ENCODE results near the gene C6orf47. TPM values are rescaled to one million over a fixed set of nuclear protein-coding genes. Genes with fewer than 3 reads are reported as not detected.
A peak's percentile ranks its signal among the peaks of the same experiment; 100 is the strongest.

C6orf47 gene
- polyA plus RNA-seq, 1 of the 3 experiments (the other 2 are of a cell fraction) = 10.3 TPM

DNA sequence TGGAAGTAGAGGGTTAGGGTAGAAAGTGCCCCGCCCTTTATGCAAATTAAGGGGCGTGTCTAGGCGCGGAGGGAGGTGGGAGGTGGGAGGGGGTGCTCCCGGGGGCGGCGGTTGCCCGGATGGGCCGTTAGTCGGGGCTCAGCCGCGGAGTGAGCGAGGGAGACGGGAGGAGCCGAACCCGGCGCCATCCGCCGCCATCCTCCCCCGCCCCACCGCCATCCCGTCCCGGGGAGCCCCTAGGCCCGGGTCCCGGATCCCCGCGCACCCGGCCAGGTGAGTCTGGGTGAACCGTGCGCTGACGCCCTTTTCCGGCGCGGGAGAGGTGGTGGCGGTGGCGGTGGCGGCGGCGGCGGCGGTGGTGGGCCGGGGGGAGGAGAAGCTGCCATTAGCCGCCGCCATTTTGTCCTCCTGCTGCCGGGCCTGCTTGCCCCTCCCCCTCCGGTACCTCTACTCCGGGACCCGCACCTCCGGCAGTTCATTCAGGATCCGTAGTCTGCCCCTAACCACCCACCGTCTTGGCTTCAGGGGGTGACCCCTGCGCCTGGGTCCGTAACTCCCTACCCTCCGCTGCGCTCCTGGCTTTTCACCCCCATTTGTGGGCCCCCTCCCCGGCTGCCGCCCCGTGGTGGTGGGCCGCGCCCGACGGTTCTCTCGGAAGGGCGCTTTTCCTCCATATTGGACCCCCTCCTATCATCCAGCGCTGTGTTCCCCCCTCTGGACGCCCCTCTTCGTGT lies 39.8 kb downstream of the C6orf47 start, which contains the start of gene PRRC2A (continued):
- TF ChIP-seq, protein P1, sequence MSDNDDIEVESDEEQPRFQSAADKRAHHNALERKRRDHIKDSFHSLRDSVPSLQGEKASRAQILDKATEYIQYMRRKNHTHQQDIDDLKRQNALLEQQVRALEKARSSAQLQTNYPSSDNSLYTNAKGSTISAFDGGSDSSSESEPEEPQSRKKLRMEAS (IDR thresholded peaks at IDR 0.05; ENCODE audit: low read depth) = peak; percentile 8
- peak; percentile 23; the same call in 1 of the 2 replicates for TF ChIP-seq TEAD4 (IDR thresholded peaks at IDR 0.05; ENCODE audit: borderline replicate concordance, insufficient read depth)

DNA sequence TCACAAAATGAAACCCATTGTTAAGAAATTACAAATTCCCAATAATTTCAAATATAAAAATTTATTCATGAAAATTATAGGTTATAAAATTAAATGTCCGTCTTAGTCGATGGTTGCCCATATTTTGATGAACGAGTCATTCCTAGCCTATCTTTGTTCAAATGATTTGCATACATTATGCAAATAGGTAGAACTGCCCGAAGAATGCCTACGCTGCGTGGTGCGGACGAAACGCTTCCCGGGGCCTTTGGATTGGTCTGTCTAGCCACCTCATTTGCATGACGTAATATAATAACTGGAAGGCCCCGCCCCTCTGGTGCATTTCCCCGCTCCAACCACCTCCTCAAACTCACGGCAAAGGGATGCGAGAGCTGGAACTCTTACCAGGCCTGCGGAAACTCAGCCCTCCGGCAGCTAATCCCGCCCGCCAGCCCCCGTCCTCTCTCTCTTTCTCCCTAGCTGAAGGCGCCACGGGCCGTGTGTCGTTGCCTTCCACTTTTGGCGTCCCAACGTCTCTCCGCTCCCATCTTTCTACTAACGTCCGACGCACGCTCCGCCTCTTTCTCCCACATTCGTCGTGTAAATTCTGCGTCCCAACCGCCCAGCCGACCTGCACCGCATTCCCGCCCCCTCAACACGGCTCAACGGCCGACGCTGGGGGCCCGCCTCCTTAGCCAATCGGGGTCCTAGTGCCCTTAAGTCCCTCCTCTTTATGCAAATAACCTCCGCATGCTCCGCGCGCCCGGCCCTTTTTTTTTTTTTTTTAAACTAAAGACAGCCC lies 40.6 kb downstream of the C6orf47 start:
- peaks cover 25 to 35% of the 10 kb centered on the region in 2 experiments for H3K36me3 ChIP-seq (replicated peaks in 1 of 2; ENCODE audit: control insufficient read depth in 1 of 2, insufficient read depth in 2 of 2, low read length in 1 of 2)
- peaks cover 28% of the 10 kb centered on the region for H4K20me1 ChIP-seq (ENCODE audit: insufficient read depth)
- DNase-seq = peak; percentile 96
- peak overlapping the region; percentile 99 for H3K27ac ChIP-seq (ENCODE audit: low read depth in 2 of 2, low read length in 1 of 2)
- ChIA-PET POLR2A (interaction anchor here (0.8 to 4.0 kb wide), 4 partner anchors 9 to 79 kb away, joined by 3 to 18 read pairs (median 5); partner anchors contain the start of genes BAG6 and DDX39B), CTCF (interaction anchor here (1.0 kb wide), 2 partner anchors 22 to 73 kb away, joined by 3 to 4 read pairs; partner anchors contain the start of gene ATP6V1G2)
- H2AFZ ChIP-seq (ENCODE audit: low read depth) = peak overlapping the region; percentile 87
- no peaks in the 10 kb centered on the region for H3K9me3 ChIP-seq
- H3K27me3 ChIP-seq (ENCODE audit: insufficient read depth) = no peaks in the 10 kb centered on the region
- H3K4me3 ChIP-seq (ENCODE audit: low read depth in 2 of 2, low read length in 1 of 2) = peak overlapping the region; percentile 68 to 75
- H3K9me2 ChIP-seq = no peaks in the 10 kb centered on the region
- H3F3A ChIP-seq (replicated peaks; ENCODE audit: insufficient read depth) = peaks cover 16% of the 10 kb centered on the region
- TF ChIP-seq RXRA (IDR thresholded peaks at IDR 0.05; ENCODE audit: borderline replicate concordance, low read depth) (no peak), ELF1 (IDR thresholded peaks at IDR 0.05) (peak; percentile 22), CHD2 (IDR thresholded peaks at IDR 0.05; ENCODE audit: low read length, partially characterized antibody) (peak; percentile 26), NRF1 (IDR thresholded peaks at IDR 0.05; ENCODE audit: low read depth, low read length) (peak; percentile 47; the same call in 1 of the 2 replicates), POLR2AphosphoS5 (IDR thresholded peaks at IDR 0.05; ENCODE audit: low read depth, low read length) (peak; percentile 79), TEAD4 (IDR thresholded peaks at IDR 0.05; ENCODE audit: borderline replicate concordance, insufficient read depth) (0 out of 2 replicates have a peak, but pooled peaks have one; percentile 2), RFX5 (IDR thresholded peaks at IDR 0.05; ENCODE audit: low read length) (peak; percentile 87), MXI1 (IDR thresholded peaks at IDR 0.05; ENCODE audit: low read depth, low read length) (no peak), GATA2 (CRISPR knock-in tag; IDR thresholded peaks at IDR 0.05) (no peak), FOXJ3 (CRISPR knock-in tag; IDR thresholded peaks at IDR 0.05) (no peak), TAF1 (IDR thresholded peaks at IDR 0.05; ENCODE audit: borderline replicate concordance, low read depth, low read length) (peak; percentile 43; the same call in 1 of the 2 replicates), FOSL2 (IDR thresholded peaks at IDR 0.05; ENCODE audit: borderline replicate concordance, low read depth) (no peak)
- TF ChIP-seq, protein P2, sequence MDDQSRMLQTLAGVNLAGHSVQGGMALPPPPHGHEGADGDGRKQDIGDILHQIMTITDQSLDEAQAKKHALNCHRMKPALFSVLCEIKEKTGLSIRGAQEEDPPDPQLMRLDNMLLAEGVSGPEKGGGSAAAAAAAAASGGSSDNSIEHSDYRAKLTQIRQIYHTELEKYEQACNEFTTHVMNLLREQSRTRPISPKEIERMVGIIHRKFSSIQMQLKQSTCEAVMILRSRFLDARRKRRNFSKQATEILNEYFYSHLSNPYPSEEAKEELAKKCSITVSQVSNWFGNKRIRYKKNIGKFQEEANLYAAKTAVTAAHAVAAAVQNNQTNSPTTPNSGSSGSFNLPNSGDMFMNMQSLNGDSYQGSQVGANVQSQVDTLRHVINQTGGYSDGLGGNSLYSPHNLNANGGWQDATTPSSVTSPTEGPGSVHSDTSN (IDR thresholded peaks at IDR 0.05) = peak; percentile 25; the same call in 1 of the 2 replicates
- TF ChIP-seq, protein P1 (IDR thresholded peaks at IDR 0.05; ENCODE audit: low read depth) = peak; percentile 96
- TF ChIP-seq, protein P3, sequence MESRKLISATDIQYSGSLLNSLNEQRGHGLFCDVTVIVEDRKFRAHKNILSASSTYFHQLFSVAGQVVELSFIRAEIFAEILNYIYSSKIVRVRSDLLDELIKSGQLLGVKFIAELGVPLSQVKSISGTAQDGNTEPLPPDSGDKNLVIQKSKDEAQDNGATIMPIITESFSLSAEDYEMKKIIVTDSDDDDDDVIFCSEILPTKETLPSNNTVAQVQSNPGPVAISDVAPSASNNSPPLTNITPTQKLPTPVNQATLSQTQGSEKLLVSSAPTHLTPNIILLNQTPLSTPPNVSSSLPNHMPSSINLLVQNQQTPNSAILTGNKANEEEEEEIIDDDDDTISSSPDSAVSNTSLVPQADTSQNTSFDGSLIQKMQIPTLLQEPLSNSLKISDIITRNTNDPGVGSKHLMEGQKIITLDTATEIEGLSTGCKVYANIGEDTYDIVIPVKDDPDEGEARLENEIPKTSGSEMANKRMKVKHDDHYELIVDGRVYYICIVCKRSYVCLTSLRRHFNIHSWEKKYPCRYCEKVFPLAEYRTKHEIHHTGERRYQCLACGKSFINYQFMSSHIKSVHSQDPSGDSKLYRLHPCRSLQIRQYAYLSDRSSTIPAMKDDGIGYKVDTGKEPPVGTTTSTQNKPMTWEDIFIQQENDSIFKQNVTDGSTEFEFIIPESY (IDR thresholded peaks at IDR 0.05; ENCODE audit: borderline replicate concordance, low read depth) = no peak
- peaks cover 10 to 11% of the 10 kb centered on the region in 2 experiments for H3K4me1 ChIP-seq (ENCODE audit: control insufficient read depth in 1 of 2, insufficient read depth in 2 of 2, low read depth in 1 of 2, low read length in 1 of 2)
- H3K9ac ChIP-seq = peak overlapping the region; percentile 93
- H3K79me2 ChIP-seq (ENCODE audit: insufficient read depth) = peaks cover 44% of the 10 kb centered on the region
- WGBS (ENCODE audit: low lambda C conversion rate) = 1% methylated on average over 49 of the region's 50 CpGs
- peak overlapping the region; percentile 77 for H3K4me2 ChIP-seq
